Central memory CD4-positive, alpha-beta T cell (primary cell): ENCODE measurements around the gene KIF16B.
"Not testable (repeated sequence)": the region's sequence is repeated elsewhere in the genome, so short reads cannot be mapped to it uniquely, and the experiment has no call there.

Experiments
- DNase-seq: peaks from one replicate; pipeline ENCODE4 v3.0.0; 2022

Gene KIF16B

DNA sequence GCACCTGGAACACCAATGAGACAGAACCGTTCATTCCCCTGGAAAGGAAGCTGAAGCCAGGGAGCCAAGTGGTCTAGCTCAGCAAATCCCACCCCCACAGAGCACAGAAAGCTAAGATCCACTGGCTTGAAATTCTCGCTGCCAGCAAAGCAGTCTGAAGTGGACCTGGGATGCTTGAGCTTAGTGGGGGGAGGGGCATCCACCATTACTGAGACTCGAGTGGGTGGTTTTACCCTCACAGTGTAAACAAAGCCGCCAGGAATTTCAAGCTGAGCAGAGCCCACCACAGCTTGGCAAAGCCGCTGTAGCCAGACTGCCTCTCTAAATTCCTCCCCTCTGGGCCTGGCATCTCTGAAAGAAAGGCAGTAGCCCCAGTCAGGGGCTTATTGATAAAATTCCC, 53.1 kb downstream of the KIF16B start:
- no peak for DNase-seq

DNA sequence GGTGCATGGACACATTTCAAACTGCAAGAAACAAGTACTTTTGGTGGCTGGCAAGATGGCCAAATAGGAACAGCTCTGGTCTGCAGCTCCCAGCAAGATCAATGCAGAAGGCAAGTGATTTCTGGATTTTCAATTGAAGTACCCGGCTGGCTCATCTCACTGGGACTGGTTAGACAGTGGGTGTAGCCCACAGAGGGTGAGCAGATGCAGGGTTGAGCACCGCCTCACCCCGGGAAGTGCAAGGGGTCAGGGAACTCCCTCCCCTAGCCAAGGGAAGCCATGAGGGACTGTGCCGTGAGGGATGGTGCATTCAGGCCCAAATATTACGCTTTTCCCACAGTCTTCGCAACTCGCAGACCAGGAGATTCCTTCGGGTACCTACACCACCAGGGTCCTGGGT, 53.6 kb downstream of the KIF16B start:
- DNase-seq: not testable (repeated sequence)

DNA sequence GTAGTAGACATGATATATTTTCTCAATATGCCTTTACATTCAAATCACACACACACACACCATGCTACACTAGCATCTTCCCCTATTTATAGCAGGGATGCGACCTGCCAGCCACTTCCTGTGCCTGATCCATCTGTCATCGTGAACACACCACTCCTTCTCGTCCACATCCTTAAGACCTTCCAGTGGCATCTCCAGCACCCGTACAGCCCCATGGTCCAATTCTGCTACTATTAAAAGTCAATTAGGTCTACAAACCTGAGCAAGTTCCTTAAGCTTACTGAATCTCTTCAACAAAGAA, 54.5 kb downstream of the KIF16B start:
- no peak for DNase-seq

DNA sequence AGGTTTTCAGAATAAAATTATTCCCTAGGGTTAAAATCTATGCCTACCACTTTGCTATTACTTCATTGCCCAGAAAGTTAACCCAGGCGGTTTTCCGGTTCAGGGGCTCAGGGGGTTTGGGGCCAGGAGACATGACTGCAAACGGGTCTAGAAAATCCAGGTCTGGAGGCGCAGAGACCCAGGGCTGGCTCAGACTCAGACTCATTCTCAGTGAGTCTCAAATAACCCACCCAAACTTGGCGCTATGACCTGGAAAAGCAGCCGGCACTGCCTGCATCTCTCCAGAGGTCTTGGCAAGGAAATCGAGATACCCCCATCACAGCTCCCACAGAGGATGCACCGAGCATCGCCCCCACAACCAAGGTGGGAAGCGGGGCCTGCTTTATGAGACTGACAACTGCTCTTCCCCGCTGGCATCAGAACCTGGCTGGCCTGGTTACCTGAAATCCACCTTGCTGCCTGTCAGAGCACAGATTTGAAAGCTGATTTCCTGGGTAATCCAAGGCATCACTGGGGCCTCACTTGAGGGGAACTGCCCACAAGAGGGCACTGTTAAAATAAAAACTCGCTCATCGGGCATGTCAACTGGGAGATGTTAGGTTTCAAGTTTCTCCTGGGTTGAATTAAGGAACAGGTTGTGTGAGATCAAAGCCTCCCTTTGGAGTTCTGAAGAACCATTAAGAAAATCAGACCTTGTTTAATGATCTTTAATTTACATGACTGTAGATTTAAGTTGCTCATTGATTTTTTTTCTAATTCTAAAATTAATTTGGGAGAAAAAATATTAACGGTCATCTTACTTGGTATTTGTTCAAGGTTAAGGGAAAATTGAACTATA, 55.1 kb downstream of the KIF16B start:
- DNase-seq: no peak

DNA sequence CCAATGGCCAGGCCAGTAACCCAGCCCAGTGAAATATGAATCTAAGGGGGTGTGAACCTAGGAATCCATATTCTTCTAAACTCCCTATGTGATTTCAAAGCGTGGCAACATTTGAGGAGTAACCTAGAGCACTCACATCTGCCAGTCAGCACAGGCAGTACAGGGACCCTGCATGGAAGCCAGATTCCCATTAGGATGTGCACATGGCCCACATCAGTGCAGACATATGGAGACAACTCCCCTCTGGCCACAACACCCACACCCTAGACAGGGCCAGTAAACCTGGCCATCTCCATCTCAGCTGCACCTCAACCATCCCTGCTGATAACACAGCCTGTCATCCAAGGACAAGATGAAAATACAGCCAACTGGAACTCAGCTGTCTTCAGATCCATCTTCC, 56.5 kb downstream of the KIF16B start:
- no peak for DNase-seq

DNA sequence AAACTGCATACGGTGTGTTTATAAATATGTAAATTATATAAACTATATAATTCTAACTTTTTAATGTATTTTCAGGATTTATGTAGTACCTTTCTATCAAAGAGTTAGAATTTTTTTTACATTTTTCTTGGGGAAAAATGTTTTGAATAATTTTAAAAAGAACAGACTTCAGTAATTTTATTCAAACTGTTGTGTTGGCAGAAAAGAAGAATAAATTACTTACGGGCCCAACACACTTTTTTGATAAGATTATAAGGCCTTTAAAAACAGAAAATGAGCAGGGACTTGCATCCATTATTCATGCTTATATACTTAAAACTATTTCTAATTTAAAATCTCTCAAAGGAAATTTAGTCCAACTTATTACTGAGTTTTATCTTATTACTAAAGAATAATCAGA, 58.2 kb downstream of the KIF16B start:
- DNase-seq: no peak

DNA sequence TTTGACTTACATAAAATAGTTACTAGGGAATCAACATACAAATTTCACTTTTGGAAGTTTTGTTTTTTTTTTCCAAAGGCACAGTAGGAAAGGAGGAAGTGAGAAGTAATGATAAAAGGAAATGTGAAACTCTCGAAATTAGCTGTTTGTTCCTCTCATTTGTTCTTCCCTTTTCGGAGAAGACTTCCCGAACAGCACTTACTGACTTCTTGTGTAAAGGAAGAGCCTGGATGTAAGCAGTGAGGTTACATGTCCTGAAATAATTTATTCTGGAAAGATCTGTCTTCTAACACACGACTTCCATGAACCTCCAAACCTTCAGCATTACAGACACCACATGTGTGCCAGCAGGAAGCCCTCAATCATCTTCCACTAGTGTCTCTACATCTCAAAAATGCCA, 59.1 kb downstream of the KIF16B start:
- DNase-seq: no peak

DNA sequence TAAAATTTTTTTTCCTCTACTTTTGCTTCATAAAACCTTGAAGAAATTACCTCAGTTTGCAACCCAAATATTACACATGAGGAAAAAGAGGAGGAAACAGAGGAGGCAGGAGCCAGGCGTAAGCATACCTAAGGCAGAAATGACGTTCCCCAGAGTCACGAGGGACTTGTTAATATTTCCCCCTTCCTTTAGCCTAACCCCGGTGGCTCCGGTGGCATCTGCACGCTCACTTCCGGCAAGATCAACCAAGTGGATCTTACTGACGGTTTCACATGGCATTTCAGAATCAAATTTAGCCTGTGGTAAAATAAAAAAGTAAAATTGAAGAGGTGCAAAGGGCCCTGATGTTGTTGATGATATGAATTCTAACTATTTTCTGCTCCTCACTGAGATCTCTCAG, 67.4 kb downstream of the KIF16B start:
- no peak for DNase-seq

DNA sequence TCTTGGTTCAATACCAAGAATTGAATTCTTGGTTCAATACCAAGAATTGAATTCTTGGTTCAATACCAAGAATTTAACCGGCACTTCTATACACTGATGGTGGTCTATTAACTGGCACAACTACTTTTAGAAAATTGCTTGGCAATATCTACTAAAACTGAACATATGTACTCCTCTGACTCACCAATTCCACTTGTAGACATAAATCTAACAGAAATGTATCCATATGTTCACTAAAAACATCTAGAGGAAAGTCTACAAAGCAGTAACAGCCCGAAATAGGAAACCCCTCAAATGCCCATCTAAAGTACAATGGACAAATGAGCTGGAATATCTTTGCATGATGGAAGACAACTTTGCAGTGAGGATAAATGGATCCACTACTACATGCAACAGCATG, 71.9 kb downstream of the KIF16B start:
- no peak for DNase-seq

DNA sequence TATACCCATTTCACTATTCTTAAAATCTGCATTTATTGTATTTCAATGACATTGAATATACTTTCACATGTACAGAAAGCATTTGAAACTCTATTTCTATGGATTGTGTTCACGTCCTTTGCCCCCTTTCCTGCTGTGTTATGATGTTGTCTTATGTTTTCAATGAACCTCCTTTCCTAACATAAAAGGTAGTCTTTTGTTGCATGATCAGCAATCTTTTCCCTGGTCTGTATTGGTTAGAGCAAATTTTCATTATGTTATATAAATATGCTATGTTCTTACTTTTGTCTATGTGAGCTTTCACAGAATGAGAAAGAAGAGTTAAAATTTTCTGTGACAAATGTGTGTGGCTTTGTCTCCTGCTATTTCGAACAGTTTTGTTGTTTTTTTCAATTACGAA, 73.1 kb downstream of the KIF16B start:
- no peak for DNase-seq

DNA sequence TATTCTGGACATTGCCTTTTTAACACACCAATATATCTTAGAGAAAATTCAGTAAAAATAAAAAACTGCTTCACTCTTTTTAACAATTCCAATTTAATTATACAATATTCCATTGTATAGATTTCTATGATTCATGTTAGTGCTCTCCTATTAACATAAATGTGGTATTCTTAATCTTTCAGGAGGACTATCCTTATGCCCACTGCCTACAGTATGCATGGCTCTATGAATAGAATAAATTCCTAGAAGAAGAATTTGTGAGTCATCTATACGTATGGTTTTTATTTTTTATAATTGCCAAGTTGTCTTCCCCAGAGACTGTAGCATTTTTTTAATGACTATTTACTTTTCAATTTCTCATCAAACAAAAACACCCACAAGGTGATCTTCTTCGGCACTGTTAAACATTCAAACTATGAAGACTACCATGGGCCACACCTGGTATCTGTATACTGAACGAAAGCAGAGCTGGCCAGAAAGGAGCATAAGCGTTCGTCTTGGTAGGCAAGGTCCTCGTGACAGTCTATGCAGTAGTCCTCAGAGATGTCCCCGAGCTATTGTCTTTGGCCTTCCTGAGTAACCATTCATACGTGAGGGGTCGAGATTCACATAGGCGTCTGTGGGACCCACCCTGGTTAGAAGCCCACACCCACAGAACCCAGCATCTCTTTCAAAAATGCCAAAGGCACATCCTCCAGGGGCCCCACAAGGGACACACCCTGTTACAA, 74.6 kb downstream of the KIF16B start:
- no peak for DNase-seq

DNA sequence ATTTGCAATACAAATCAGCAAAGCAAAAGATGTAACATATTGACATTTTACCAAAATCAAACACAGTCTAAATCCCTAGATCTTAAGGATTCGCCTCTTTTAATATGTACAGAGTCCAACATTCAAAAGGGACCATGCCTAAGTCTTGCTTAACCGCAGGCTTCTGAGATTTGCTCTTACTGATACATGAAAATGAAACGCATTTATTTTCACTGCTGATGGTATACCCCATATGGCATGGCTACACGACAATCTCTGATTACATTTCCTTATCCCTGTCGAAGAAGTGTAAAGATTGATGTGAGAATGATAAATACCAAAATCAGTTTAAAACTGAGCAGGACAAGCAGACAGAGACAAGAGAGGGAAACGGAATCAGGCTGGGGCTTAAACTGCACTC, 75.4 kb downstream of the KIF16B start:
- no peak for DNase-seq

DNA sequence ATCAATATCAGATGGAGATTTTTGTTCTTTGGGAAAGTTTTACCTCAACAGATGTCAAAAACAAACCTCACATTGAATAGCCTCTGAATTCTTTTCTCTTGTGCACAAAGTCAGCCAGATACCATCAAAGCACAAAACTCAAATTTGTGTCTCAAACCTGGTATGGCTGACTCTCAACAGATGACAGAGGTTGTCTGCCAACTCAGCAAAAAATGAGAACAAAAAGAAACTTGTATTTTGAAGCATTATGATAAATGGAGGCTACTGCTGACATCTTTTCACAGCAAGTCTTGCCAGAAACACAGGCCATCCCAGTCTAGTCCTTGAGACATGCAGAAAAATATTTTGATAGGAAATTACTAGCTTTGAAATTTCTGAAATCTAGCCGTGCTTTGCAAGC, 79.8 kb downstream of the KIF16B start:
- no peak for DNase-seq

DNA sequence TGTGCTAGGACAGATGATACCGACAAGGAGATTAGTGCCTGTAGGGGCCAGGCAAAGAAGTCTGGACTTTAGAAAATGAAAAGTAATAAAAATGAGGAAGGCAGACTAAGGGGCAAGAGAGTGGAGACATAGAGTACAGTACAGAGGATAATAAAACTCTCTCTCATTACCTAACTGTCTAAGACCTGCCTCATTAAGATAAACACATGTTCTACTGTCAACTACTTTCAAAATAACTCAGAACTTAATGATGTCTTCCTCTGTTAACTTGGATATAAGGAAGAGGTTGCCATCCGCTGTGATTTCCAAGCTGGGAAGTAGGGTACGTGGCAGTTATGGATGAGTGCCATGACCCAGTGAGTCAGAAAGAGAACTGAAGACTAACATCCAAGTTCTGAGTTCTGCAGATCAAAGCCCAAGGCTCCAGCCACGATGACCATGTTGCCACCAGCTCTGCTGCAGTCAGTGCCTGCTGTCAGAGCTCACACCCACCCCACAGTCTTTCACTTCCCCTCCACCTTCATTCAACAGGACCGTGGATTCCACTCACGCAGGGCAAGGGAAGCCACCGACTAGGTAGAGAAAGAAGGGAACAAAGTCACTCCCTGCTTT, 81.8 kb downstream of the KIF16B start:
- no peak for DNase-seq

DNA sequence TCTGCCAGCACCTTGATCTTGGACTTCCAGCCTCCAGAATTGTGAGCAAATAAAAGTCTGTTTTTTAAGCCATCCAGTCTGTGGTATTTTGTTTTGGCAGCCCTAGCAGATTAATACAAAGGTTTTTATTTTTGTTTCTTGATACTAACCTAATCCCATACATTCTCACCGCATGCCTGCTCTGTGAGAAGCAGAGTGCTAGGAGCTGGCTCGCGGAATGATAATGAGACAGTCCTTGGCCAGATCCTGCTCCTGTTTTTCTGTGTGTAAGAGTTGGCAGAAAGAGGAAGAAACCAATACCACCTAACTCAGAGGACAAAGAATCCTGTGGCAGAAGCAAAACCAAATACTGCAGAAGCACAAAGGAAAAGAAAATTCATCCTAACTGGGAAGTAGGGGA, 82.6 kb downstream of the KIF16B start:
- DNase-seq: no peak

DNA sequence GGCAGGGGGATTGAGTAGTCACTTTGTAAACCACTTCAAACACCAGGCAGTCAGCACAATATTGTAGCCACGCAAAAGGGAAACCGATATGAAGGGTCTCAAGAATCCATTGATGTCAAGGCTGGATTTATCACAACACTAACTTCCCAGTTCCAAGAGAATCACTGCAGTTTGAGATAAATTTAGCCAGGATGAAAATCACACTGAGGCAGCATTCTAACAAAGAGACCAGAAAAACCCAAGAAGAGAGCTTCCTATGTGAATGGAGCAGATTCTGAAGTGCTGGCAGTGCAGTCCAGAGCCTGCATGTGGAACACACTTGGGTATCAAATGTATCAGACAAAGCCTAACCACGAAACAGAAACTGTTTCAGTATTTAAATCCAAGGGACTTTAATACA, 84.6 kb downstream of the KIF16B start:
- no peak for DNase-seq

DNA sequence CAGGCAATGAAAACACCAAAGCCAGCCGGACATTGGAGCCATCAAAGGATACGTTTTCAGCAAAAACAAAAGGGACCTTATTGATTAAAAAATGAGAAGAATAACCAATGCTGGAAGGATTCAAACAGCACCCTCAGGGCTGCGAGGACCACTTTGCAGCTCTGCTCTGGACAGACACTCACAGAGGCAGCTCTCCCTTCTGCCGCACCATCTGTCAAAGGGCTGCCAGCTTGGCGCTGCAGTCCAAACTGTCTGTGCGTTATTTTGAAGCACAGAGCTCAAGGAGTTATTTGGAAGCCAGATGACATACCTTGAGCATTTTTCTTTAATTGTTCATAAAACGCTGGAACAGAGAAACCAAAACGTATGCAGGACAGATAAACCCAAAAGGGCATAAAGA, 85.2 kb downstream of the KIF16B start:
- DNase-seq: no peak

DNA sequence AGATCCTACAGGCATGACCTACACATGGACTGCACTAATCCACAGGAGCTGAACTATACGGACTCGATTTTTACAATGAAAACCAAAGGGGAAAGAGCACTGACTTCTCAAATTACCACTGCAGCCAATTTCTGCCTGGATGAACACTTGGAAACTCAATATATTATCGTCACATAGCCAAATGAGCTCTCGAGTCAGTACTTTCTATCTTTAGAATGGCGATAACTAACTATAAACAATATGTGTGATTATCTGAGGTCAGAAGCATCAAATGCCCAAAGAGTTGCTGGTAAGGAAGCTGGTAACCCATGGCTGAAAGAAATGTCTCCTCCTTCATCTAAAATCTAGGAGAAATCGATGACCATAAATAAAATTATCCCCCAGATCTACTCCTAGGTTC, 86.7 kb downstream of the KIF16B start:
- no peak for DNase-seq

DNA sequence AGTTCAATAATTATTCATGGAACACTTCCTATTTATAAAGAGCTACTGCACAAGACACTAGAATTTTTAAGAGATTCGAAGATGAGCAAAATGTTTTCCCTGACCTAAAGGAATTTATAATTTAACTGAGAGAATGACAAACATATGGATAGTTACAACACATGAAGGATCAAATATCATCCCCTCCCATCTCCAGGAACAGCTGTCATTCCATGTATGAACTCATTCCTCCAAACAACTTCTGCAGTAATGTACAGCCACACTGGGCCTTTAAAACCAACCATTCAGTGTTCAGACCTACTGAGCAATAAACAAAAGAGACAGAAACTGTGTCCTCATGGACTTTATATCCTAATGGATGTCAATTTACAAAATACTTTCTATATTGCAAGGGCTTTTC, 87.8 kb downstream of the KIF16B start:
- no peak for DNase-seq

DNA sequence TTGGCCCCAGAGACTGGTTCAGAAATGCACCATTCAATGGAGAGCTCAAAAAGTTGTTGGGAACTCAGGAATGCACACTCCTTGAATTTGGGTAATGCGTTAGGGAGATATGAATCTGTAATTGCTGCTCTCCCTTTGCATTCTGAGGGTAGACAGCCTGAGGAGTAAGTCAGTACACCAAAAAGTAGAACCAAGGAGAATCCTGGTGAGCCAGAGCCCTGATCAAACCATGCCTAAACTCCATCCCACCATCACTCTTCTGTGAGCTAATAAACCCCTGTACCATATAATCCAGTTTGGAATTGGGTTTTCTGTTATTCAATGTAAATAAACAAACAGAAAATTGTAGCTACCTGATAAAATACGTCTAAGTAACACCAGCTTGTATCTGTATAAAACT, 90.2 kb downstream of the KIF16B start:
- no peak for DNase-seq

DNA sequence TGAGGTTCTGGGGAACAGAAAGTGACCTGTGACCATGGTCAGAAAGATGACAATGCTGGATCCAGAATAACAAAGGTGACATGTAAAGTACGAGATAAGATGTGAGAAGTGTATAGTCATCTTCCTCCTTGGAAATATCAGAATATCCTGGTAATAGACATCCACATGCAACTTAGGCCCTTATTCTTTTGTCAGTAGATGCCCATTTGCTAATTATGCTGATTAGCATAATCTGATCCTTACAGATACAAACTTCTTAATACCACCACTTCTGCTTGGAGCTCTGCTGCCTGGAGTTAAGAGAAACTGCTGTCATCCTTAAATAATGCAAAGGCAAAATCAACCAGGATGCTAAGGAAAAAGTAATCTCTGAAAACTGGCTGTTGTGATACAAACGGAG, 91.3 kb downstream of the KIF16B start:
- no peak for DNase-seq

DNA sequence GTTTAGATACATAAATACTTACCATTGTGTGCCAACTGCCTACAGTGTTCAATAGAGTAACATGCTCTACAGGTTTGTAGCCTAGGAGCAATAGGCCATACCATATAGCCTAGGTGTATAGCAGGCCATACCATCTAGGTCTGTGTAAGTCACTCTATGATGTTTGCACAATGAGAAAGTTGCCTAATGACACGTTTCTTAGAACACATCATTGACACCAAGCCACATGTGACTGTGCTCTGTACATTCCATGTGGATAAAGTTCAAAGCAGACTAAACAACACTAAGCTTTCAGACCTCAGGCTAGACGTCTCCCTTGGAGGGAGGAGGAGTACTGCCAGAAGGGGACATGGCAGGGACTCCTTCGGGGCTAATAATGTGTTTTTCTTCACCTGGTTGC, 93.6 kb downstream of the KIF16B start:
- DNase-seq: no peak

DNA sequence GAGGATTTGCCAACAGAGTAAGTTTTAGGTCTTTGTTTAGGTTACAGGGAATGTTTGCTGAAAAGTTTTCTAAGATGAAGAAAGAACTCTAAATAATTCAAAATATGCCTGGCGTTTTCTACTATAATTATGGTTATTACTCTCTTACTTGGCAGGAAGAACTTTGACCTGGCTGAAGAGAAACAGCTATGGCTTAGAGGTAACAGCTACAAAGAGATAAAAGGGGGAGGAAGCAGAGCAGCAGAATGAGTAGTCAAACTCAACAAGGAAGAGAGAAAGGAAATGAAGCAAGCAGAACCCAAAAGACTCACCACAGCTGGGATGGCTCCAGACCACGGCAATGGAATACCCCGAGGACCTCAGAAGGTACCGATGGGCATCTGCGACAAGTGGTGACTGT, 95.6 kb downstream of the KIF16B start:
- DNase-seq: no peak

DNA sequence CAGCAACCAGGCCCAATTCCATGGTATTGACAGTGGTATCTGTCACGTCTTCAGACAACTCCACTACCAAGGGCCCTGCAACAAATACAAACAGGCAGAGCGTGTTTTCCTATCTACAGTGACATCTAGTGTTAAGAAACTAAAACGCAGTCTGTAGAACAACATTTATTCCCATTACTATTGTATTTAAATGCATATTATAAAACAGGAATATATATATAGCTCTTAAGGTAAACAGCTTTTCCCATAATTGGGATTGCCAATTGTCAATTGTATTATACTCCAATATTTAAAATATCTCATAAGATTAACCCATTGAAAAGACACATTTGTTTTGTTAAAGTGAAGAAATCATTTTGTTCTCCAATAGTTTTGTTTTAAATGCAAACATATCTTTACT, 97.2 kb downstream of the KIF16B start:
- DNase-seq: no peak
